Pons (tissue), 1 donor: ENCODE data around the gene SYK.
"Not testable (repeated sequence)": the region's sequence is repeated elsewhere in the genome, so short reads cannot be mapped to it uniquely, and the experiment has no call there.

Experiments
- DNase-seq: peaks from one replicate; pipeline ENCODE4 v3.0.0-alpha.2; 2016; ENCODE audit warnings: low spot score

The SYK gene

GRCh38 chr9:90880669-90881068, 79.0 kb downstream of the SYK start:
- DNase-seq, result no peak

GRCh38 chr9:90881648-90882047, 80.0 kb downstream of the SYK start:
- no peak for DNase-seq

GRCh38 chr9:90882991-90883600, 81.5 kb downstream of the SYK start:
- no peak for DNase-seq

GRCh38 chr9:90883661-90884060, 82.0 kb downstream of the SYK start:
- DNase-seq, result no peak

- no peak for DNase-seq
These were observed 82.6 kb downstream of the SYK start for GRCh38 chr9:90884178-90884577.

GRCh38 chr9:90886868-90887267, 85.2 kb downstream of the SYK start:
- DNase-seq, result not testable (repeated sequence)

GRCh38 chr9:90888941-90889340, 87.3 kb downstream of the SYK start:
- DNase-seq, result no peak

GRCh38 chr9:90890146-90890810, 88.7 kb downstream of the SYK start:
- DNase-seq, result no peak

GRCh38 chr9:90891308-90892040, 89.9 kb downstream of the SYK start:
- DNase-seq, result no peak

GRCh38 chr9:90892918-90893317, 91.3 kb downstream of the SYK start:
- DNase-seq, result no peak

- DNase-seq, result no peak
These were observed 92.1 kb downstream of the SYK start for GRCh38 chr9:90893706-90894105.

- no peak for DNase-seq
These were observed 93.5 kb downstream of the SYK start for GRCh38 chr9:90894986-90895687.

GRCh38 chr9:90895786-90896185, 94.2 kb downstream of the SYK start:
- no peak for DNase-seq

- no peak for DNase-seq
These were observed 94.6 kb downstream of the SYK start for GRCh38 chr9:90896231-90896630.

GRCh38 chr9:90898228-90898627, 96.6 kb downstream of the SYK start:
- DNase-seq, result no peak

- no peak for DNase-seq
These were observed 97.7 kb downstream of the SYK start for GRCh38 chr9:90899287-90899686.

GRCh38 chr9:90900130-90900529, 98.5 kb downstream of the SYK start:
- DNase-seq, result no peak

GRCh38 chr9:90901933-90902332, 100.3 kb downstream of the SYK start:
- DNase-seq, result no peak

GRCh38 chr9:90903766-90904424, 102.3 kb downstream of the SYK start:
- DNase-seq, result no peak

- DNase-seq, result no peak
These were observed 103.3 kb downstream of the SYK start for GRCh38 chr9:90904706-90905478.

- no peak for DNase-seq
These were observed 104.2 kb downstream of the SYK start for GRCh38 chr9:90905822-90906221.
